HG03520 (cell line): ENCODE results near the gene CLEC2A.
"Not testable (repeated sequence)": the region's sequence is repeated elsewhere in the genome, so short reads cannot be mapped to it uniquely, and the experiment has no call there.

ENCODE experiments used
- ATAC-seq: cut with Tn5 transposase; IDR thresholded peaks from one replicate; pipeline ENCODE4 v1.9.1; 2021; ENCODE audit warnings: mild to moderate bottlenecking, moderate library complexity; ENCODE audit not compliant: unreplicated experiment

The CLEC2A gene

GRCh38 chr12:9883175-9883574 lies 49.0 kb downstream of the CLEC2A start:
- ATAC-seq, result no peak

DNA sequence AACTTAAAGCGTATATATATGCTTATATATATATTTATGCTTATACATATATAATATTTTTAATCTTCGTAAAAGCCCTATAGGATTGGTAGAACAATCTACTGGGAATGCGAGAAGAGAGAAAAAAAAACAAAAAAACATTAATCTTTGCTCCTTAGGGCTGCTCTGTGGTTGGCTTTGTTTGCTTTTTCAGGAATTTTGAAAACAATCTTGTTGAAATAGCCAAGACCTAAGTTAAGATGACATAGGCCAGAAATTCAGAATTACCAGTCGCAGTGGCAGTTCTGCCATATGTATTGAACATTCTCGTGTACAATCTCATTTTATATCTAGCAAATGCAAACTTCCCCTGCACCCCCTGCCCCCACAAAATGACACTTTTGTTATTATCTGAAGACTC lies 50.2 kb downstream of the CLEC2A start:
- ATAC-seq, result no peak

DNA sequence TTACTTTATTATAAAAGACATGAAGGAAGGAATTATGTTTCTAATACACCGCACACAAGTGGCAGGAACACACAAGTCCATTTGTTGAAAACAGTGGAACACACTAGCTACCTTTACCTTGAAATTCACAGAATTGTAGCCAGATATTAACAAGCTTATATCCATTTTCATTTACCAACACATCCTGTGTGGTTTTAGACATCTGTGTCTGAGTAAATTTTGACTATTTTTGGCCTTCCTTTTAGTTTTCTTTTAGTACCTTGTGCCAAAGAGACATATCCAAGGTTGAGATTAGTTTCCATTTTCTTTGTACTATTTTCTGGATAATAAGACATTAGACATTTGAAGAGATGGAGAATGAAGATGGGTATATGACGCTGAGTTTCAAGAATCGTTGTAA lies 50.9 kb downstream of the CLEC2A start, which contains the start of gene KLRF2:
Gene KLRF2 (plus strand): TSS at position 244 of the 400 bp plus-strand sequence. CDS start 107 bp downstream, at position 351.
- ATAC-seq, result no peak

DNA sequence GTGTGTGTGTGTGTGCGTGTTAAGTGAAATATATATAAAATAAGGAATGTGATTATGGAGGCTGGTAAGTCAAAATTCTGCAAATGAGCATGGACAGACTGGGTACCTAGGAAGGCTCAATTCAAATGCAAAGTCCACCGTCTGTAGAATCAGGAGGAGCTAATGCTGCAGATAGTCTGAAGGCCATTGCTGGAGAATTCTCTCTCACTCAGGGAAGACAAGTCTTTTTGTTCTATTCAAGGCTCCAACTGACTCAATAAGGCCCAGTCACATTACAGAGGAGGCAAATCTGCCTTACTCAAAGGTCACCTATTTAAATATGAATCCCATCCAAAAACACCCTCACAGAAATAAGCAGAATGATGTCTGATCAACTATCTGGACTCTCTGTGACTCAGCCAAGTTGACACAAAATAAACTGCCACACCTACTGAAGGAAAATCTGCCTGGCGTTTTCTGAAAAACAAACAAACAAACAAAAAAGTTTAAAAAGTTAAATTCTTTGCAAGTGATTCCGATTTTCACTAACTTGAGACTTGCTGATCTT lies 51.6 kb downstream of the CLEC2A start:
- no peak for ATAC-seq

DNA sequence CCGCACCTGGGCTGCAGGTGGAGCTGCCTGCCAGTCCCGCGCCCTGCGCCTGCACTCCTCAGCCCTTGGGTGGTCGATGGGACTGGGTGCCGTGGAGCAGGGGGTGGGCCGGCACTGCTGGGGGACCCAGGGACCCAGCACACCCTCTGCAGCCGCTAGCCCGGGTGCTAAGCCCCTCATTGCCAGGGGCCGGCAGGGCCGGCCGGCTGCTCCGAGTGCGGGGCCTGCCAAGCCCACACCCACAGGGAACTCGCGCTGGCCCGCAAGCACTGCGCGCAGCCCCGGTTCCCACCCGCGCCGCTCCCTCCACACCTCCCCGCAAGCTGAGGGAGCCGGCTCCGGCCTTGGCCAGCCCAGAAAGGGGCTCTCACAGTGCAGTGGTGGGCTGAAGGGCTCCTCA lies 56.0 kb downstream of the CLEC2A start:
- ATAC-seq, result not testable (repeated sequence)

DNA sequence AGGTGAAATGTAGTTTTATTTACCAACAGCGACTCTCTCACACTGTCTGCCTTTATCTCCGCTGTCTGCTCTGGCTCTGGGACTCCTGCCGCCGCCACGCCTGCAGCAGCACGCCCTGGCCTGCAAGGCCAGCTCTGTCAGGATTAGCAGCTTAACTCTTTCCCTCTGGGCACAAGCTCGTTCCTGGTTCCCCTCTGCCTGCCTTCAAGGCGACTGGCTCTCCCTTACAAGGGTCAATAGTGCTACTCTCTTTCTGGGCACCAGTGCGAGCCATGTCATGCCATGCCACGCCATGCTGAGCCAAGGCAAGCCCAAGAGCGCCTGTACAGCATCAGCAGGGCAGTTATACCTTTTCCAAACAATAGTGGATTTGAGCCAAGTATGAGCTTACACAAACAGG lies 59.4 kb downstream of the CLEC2A start:
- no peak for ATAC-seq

DNA sequence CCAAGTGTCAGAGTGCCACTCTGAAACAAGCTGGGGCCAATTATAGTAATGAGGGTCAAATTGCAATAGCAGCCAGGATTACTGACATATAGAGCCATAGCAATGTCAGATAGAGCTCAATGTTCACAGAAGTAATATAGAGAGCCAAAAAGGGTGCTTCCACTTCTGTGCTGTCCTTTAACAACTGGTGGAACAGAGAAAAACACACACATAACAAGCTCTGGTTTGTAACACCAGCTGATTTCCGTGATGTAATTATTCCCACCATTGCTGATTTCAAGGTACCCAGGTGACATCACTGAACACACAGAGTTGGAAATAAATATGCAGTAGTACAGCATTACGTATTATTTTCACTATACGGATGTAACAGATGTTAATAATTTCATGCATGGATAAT lies 60.0 kb downstream of the CLEC2A start:
- ATAC-seq, result no peak

DNA sequence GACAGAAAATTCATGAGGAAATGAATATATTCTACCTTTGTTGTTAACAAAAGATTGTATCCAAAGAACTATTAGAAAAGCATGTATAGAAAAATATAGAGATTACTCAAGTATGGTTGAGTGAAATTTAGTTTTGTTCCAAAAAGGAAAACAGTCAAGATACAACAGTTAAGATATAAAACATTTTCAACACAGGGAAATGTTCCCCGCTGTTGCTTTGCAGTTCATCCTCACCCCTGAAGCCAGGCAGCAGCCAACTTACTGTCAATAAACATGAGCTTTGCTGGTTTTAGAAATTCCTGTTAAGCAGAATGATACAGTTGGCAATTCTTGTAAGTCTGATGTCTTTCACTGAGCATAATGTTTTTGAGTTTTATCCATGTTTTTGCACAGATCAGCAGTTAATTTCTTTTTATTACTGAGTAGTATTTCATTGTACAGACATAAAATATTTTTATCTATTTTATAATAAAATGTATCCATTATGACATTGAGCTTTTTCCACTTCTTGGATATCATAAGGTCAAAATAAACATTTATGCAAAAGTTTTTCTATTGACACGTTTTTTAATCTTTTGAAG lies 61.8 kb downstream of the CLEC2A start:
- no peak for ATAC-seq

GRCh38 chr12:9869307-9870161 lies 62.6 kb downstream of the CLEC2A start, which contains the start of gene CLEC2B:
CLEC2B (minus strand) TSS chr12:9869354.
- no peak for ATAC-seq

DNA sequence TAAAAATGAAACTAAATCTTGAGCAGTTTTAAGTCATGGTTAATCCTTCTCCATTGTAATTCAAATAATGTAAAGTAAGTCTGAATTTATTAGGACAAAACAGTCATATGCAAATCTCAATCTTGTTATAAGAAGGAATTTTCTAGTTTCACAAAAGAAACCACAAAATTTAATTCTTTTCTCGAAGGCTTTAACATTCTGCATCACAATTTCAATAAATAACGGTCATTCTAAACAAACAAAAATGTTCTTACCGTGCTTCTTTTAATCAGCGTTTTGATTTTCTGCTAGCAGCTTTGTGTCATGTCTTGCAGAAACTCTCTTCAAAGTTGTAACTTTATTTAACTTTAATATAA lies 63.2 kb downstream of the CLEC2A start:
- ATAC-seq, result no peak

DNA sequence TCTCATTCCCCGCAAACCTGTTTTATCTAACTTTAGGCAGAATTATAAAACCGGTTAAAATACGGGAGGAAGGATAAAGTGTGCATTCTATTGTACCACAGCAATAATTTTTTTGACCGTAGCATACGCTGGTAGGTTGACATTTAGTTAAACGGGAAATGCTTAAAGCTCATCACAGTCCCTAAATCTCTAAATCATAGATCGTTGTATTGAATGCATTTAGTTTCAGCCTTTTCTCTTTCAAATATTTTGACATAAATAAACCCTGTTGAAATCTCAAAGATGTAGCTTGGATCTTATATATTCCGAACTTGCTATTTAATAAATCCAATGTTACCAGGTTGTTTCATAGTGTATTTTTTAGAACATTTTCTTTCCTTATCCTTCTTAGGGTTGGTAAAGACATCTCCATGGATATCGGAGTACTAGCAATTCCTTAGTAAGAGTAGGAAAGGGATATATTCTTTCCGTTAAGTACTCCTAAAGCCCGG lies 63.8 kb downstream of the CLEC2A start:
- ATAC-seq, result no peak

- no peak for ATAC-seq
Measured at GRCh38 chr12:9867531-9867930, 64.6 kb downstream of the CLEC2A start.

DNA sequence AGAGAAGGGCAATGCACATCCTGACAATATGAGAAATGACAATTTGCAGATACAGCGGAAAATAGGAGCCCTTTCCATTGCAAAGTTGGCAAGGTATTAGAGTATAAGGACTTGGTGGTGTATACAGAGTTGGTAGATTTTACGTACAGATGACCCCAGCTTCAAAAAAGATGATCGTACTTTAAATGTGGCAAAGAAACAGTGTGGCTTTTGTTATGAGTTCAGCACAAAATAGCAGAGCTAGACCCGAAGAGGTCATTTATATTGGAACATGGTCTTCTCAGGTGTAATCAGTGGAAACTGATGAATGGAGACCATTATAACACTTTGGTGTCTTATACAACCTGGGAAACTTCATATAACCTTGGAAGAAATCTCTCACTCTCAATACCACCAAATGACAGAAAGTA lies 65.3 kb downstream of the CLEC2A start:
- no peak for ATAC-seq

DNA sequence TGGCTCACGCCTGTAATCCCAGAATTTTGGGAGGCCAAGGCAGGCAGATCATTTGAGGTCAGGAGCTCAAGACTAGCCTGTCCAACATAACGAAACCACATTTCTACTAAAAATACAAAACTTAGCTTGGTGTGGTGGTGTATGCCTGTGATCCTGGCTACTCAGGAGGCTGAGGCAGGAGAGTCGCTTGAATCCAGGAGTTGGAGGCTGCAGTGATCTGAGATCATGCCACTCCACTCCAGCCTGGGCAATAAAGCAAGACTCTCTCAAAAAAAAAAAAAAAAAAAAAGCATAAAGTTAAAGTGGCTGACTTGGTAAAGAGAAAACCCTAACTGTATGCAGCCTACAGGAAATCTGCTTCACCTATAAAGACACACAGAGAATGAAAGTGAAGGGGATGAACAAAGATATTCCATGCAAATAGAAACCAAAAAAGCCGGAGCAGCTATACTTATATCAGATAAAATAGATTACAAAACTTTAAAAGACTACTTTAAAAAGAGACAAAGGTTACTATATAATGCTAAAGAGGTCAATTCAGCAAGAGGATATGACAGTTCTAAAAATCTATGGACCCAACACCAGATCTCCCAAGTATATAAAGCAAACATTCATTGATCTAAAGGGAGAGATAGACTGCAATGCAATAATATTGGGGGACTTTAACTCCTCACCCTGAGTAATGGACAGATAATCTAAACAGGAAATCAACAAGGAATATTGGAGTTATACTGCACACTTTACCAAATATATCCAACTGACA lies 67.1 kb downstream of the CLEC2A start:
- ATAC-seq, result no peak
